ENCODE measurements around the gene CHD9. TPM values are rescaled to one million over a fixed set of nuclear protein-coding genes. Genes with fewer than 3 reads are reported as not detected.

The CHD9 gene
- total RNA-seq, 1 donor from 2014 or later: 71.4 TPM

DNA sequence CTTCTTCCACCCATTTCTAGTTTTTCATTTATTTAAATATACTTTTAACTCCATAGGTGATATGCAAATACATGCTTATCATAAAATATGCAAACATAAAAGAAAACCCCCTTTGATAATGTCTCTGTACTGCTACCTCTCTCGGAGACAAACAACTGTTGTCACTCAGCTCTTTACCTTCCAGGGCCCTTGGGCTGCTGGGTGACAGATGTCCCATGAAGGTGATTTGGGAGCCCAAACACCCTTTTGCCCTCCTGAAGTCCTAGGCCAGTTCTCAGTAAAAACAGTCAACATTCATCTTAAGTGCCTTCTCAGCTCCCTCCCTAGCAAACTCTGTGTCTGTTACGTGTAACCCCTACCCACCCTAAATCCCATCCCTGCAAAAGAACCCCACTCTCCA is 37.5 kb downstream of the CHD9 start:
- no peak for DNase-seq (ENCODE audit: low spot score)

DNA sequence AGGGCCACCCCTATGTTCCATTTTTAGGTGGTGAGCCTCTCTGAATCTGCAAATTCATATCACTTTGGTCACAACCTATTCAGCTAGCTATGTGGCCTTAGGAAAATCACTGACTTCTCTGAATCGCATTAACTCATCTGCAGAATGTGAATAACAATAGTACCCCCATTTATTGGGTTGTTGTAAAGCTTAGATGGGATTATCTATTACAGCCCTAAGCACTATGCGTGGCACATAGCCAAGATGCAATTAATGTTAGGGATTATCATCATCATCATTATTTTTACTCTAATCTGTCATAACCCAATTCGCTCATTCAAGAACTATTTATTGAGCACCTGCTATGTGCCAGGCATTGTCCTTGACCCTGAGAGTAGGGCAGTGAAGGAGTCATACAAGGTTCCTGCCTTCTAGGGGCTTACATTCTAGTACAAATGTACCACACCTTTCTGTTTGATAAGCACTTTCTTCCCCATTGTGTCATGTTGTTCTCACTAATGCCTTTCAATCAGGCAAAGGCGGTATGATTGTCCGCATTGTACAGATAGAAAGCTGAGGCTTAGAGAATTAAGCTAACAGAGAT is 38.5 kb downstream of the CHD9 start:
- no peak for DNase-seq (ENCODE audit: low spot score)

DNA sequence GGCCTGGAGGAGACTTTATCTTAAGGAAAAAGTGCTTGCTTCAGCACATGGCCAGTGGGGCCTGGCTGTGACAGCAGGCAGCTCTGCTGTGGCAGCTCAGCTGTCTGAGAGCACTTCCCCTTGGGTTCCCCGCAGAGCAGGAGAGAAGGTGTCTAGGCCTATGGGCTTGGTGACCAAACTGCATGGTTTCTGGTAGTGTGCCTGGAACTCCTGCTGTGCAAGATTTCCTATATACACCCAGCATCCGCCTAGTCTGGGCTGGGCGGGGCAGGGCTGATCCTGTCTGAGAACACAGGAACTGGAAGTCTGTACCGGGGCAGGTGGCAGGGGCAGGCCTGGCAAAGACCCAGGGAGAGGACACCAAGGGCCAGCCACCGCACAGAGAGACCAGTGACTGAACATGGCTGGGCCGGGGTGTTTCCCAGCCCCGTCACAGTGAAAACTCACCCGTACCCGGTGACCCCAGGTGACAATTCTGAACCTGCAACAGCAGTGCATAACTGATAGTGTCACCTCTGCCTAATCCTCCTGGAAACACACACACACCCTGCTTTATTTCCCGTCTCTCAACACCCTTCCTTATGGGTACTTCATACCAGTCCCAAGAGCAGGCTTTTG is 39.3 kb downstream of the CHD9 start:
- DNase-seq (ENCODE audit: low spot score): peak; percentile 52

DNA sequence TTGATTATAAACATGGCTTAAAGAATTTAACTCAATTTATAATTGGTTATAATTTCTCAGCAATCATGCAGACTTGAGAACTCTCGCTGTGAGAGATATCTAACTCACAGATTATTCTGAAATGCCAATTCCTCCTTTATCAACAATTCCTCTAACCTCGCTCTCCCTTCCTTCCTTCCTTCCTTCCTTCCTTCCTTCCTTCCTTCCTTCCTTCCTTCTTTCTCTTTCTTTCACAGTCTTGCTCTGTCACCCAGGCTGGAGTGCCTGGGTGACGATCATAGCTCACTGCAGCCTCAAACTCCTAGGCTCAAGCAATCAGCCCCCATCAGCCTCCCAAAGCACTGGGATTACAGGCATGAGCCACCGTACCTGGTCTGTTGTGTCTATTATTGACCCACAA is 42.4 kb downstream of the CHD9 start:
- DNase-seq (ENCODE audit: low spot score): no peak

DNA sequence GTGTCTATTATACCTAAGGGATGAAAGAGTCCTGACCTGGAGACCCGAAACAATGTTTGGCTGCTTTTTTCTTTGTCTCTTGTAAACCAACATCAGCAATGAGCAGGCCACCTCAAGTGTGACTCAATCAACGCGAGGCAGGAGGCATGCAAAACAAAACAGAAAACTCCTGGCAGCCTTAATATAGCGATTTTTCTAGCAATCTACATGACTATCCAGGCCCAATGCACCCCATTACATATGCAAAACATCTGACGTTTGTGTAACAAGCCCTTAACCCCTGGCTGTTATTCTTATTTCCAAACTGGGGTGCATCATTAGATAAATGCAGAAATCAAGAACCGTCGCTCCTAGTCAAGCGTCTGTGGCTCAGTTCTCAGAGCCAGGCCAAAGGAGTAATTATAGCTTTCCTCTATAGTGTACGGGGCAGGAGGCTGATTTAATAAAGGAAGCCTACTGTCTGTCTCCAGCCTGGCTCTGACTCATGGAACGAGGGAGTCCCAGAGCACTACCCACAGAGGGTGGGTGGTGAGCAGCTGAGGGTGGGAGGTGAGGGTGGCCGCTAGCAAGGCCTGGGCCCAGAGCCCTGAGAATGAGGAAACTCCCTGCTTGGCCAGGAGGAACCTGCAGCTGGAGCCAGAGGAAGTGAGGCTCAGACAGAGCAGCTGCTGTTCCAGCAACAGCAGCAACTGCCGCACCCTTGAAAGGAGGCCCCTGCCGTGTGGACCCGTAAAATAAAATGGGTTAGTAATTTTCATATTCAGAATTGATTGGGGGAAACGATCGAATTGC is 43.9 kb downstream of the CHD9 start:
- DNase-seq (ENCODE audit: low spot score): peak; percentile 75

DNA sequence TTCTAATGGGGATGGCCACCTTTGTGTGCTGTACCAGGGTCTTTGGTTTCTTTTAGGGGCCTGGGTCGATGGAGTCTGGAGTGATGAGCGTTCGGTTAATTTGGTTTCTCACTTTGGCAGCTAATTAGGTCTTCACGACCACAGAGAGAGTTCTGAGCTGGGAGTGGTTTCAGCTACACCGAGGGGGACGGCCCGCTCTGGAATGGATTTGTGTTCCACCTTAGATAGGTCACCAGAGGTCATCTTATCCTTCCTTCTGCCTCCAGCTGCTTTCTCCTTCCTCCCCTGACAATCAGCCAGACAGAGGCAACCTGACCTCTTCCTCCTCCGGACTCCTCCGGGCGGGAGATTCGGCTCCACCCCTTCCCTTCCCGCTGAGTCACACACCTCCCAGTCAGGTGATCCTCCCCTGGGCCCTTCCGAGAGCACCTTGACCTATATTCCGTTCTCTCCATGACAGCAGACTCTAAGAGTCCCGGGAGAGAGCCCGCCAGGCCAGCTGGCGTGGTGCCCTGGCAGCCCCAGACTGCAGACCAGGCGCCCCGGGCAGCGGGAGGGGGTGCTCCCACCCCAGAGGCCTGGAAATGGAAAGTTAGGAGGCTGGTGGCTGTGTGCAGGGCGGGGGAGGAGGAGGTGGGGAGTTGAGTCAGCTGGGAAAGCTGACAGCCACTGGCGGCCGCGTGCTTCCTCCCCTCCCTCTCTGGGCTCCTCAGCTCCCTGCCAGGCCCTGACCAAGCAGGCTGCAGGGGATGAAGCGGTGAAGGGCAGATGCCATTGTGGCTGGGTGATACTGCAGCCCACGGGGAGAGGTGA is 44.7 kb downstream of the CHD9 start:
- peak; percentile 92 for DNase-seq (ENCODE audit: low spot score)

DNA sequence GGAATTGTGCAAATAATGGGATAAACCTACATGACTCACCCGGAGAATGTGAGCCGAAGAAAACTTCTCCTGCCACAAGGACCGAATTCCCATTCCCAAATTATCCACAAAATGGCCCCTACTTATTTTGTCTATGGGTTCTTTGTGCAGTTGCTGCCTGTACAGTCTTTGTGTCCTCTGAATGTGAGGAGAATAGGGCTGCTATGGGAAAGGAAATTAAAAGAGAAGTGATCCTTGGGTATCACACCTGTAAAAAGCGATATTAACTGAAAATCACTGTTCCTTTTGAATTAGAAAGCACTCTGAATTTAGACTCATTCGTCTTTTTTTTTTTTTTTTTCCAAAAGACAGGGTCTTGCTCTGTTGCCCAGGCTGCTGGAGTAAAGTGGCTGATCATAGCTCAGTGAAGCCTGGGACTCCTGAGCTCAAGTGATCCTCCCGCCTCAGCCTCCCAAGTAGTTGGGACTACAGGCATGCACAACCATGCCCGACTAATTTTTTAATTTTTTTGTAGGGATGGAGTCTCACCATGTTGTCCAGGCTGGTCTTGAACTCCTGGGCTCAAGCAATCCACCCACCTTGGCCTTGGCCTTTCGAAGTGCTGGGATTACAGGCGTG is 45.4 kb downstream of the CHD9 start:
- no peak for DNase-seq (ENCODE audit: low spot score)

DNA sequence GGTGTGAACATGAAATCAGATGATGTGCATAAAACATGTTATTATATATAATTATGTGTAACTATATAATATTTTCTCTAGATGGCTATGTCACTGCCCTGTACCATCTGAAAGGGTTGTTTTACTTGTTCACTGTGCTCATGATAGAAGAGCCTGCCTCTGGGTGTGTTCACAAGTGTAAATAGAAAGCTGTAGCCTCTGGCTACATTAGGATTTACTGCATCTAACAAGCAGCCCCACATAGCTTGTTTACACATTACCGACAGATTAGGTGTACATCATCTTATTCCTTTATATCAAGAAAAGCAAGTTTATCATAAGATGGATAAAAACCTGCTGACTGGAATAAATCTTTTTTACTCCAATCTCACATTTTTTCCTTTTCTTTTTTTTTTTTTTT is 46.1 kb downstream of the CHD9 start:
- no peak for DNase-seq (ENCODE audit: low spot score)

DNA sequence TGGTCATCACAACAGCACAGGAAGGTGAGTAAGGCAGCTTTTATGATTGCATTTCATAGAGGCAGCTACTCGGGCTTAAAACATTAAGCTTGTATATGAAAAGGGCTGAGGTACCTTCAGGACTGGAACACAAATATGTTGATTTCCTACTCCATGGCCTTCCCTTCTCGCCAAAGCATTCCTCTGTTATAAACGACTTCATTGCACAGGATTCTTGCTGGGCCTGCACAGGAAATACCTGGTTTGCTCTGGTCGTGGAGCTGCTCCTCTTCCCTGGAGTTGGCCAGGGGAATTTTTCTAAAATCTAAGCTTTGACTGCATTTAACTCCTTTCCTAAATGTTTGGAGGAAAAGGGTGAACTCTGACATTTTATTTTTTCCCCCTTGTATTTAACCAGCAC is 49.0 kb downstream of the CHD9 start:
- DNase-seq (ENCODE audit: low spot score): no peak

DNA sequence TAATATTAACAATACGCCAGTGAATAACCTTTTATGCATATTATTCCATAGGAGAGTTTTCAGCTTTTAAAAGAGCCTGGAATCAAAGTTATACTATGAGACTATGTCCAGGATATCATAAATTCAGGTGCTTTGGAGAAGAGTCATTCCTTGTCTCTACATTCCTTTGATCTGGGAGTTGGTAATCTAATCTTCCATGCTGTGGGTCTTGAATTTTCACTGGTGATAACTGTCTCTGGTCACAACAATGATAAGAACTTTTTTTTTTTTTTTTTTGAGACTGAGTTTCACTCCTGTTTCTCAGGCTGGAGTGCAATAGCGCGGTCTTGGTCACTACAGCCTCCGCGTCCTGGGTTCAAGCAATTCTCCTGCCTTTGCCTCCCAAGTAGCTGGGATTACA is 50.8 kb downstream of the CHD9 start:
- no peak for DNase-seq (ENCODE audit: low spot score)

DNA sequence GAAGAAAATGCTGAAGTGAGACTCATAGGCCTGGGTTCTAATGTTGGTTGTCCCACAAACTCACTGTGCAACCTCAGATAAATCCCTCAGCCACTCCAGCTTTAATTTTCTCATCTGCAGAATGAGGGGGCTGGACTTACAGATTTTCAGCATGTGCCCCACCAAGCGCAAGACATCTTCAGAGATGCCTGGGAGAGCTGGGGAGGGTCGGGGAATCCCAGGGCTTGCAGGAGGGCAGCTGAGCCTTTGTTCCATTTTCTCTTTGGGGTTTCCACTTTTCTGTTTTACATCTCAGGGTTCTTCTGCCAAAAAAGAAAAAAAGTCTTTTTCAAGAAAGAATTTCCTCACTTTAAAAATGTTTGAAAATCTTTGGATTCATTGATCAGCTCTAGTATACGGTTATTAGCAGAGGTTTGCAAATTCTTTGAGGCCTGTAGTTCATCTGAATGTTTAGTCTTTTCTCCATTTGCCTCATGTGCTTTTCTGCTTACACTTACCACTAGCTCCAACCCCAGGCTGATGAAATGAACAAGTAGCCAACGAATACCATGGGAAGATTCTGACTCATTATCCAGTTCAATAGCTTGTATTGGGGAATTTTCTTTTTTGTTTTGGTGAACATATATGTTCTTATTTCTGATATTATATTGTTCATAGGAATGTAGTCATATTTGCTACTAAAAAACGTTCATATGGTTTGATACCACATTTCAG is 56.4 kb downstream of the CHD9 start:
- no peak for DNase-seq (ENCODE audit: low spot score)

DNA sequence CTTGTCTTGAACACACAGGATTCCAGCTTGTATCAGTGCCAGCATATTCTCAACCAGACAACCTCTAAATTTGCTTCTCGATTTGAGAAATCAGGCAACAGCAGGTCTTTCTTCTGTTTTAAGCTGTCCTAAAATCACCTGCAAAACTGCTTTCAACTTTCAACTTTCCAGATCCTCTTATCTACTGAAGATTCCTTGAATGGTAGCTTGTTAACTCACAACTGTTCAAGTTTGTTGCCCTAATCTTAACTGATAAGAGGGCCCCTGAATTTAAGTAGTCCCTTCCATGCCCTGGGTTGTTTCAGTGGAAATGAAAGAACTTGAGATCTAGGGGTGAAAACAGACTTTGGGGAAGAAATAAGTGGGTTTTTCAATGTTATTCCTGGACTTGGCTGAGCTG is 57.2 kb downstream of the CHD9 start:
- no peak for DNase-seq (ENCODE audit: low spot score)

DNA sequence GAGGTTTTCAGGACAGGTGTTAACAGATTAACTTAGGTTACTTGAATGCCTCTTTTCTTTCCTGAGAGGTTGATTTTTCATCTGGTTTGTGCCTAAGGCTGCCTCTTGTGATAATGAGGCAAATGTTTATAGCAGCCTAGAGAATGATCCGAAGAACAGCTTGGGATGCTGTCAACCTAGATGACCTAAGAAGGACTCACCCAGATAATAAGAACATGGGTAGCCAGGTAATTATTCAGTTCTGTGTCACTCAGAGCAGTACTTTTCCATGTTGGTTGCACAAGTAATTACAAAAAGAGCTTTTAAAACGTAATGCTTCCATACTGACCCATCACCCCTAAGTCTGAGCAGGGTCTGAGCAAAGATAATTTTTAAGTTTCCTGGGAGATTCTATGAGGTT is 60.3 kb downstream of the CHD9 start:
- DNase-seq (ENCODE audit: low spot score): no peak

DNA sequence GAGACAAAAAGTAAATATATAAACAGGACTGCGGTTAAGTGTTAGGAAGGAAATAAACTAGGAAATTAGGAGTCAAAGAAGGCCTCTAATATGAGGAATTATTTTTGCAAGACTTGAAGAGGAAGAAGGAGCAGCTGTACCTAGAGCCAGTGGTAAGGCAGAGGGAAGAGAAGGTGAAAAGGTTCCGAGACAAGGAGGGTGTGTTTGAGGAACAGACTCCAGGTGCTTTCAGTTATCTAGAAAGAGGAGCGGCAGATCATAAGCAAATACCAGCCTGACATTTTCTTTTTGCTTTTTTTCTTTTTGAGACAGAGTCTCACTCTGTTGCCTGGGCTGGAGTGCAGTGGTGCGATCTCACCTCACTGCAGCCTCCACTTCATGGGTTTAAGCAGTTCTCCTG is 61.0 kb downstream of the CHD9 start:
- no peak for DNase-seq (ENCODE audit: low spot score)

DNA sequence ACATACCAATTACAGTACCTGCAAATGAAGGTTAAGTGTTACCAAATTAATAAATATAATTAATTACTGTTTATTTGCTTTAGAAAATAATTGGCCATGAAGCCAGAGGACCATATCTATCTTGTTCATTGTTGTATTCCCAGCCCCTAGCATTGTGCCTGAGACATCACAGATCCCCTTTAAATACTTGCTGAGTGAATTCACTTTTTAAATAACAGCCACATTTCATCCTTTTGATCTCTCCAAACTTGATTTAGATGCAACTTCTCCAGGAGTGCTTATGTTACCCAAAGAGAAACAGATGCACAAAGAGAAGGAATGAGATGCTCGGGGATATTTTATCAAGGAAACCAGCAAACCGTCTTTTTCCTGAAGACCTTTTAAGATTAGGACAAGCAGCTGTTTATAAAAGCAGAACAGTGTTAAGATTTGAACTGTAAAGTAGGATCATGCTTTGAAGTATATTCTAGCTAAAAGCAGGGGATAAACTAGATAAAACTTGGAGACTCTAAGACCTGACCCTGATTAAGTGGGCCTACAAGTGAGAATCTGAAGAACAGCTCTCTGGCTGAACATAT is 66.3 kb downstream of the CHD9 start:
- no peak for DNase-seq (ENCODE audit: low spot score)

DNA sequence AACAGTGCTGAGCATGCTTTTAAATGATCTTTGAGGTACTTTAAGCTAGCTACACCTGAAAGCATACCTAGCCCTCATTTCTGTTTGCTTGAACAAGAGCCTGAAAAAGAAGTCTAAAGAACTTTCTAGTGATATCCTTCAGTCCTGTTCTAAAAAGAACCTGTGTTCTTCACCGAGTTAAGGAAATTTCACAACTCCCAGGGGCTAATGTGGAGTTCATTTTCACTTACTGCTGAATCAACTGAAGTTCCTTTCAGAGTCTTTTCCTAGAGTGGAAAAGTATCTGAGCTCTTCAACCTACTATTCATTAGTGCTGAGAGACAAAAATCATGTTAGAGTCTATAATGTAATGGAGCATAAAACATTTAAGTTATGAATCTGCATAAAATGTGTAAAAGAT is 66.9 kb downstream of the CHD9 start:
- no peak for DNase-seq (ENCODE audit: low spot score)

DNA sequence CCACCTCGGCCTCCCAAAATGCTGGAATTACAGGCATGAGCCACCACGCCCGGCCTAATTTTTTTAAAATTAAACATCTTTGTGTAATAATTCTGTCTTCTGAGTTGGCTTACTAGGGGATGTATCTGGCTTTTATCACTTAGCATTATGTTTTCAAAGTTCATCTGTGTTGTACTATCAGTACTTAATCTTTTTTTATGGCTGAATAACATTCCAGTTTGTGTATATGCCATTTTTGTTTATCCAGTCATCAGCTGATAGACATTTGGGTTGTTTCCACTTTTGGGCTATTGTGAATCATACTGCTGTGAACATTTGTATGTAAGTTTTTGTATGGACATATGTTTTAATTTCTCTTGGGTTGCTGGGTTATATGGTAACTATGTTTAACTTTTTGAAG is 69.0 kb downstream of the CHD9 start:
- no peak for DNase-seq (ENCODE audit: low spot score)

DNA sequence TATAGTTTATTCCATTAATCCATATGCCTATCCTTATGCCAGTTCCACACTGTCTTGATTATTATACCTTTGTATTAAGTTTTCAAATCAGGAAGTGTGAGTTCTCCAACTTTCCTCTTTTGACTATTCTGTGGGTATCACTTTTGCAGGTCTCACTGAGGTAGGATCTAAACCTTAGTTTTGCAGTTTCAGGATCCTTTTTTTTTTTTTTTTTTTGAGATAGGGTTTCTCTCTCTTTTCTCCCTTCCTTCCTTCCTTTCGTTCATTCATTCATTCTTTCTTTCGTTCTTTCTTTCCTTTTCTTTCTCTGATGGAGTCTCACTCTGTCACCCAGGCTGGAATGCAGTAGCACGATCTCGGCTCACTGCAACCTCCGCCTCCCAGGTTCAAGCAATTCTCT is 71.6 kb downstream of the CHD9 start:
- no peak for DNase-seq (ENCODE audit: low spot score)

DNA sequence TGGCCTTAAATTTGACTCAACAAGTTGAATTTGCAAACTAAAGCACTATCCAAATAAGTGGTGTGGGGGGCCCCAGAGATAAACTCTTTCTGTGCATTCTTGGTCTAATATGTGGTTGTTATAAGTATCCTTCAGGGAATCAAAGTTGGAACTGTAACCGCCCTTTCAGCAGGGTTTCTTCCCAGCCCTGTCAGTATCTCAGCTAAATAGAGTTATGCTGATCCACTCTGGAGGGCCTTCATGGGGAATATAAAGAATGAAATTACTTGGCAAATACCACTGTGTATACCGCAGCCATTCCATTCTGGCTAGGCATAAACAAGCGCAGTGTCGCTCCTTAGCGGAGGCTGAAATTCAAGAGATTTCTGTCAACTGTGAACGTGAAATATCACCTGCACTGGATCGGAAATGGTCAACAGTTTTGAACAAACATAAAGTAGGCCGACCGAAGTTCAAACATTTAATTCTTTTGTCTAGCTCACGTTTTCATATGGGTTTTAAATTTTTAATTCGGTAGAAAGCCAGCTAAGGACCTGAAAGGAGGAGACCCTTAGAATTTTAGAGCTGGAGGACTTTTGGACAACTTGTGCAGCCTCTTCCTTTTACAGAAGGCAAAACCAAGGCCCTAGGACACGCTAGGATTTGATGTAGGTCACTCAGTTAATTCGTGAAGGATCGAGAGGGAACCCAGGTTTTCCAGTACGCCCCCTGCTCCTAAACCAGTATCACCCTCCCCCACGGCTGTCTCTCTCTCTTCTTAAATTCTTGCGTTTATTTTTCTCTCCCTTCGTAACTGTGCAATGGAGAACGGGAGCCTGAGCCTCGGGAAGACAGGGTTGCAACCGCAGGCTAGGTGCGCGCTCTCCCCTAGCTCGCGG is 74.7 kb downstream of the CHD9 start:
- DNase-seq (ENCODE audit: low spot score): no peak

Data from mucosa of gallbladder (tissue), 1 donor.